ENCODE results near the gene RALGAPA2. TPM values are rescaled to one million over a fixed set of nuclear protein-coding genes. Genes with fewer than 3 reads are reported as not detected.

The RALGAPA2 gene
- total RNA-seq, 1 experiment from 2014 or later, result 10.8 TPM

DNA sequence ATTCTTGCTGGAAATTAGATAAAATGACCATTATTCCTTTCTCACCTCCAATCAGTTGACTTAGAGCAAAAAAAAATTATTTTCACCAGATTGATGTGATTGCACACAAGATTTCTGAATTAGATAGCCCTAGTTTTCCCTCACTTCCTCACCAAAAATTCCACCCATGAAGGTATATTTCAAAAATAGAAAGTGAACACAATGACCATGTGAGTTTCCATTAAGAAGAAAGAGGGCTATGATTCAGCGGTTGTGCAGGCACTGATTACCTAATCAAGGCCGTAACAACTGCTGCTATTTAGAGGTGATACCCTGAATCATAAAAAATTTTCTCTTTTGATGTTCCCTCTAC is 19.5 kb upstream of the RALGAPA2 start:
- Histone ChIP-seq H3K9me3 (ENCODE audit: control insufficient read depth in 1 of 2, insufficient read depth in 1 of 2, low read depth in 1 of 2, low read length in 2 of 2) (no peaks in the 10 kb centered on the region), H3K4me3 (replicated peaks in 1 of 2; ENCODE audit: low read depth in 1 of 2, low read length in 2 of 2) (no peak overlapping the region), H3K27me3 (ENCODE audit: insufficient read depth, low read length) (peaks cover 7% of the 10 kb centered on the region; the same call in 1 of the 2 replicates), H2AFZ (ENCODE audit: low read depth, low read length, poor library complexity, severe bottlenecking) (no peak overlapping the region), H3K79me2 (ENCODE audit: insufficient read depth, low read length) (no peaks in the 10 kb centered on the region), H3K4me1 (ENCODE audit: control insufficient read depth in 1 of 2, insufficient read depth in 2 of 2, low read length in 2 of 2) (no peaks in the 10 kb centered on the region), H4K20me1 (ENCODE audit: insufficient read depth) (no peaks in the 10 kb centered on the region), H3K36me3 (ENCODE audit: control insufficient read depth in 1 of 2, insufficient read depth in 2 of 2, low read length in 2 of 2) (no peaks in the 10 kb centered on the region), H3K9me2 (ENCODE audit: insufficient read depth) (no peaks in the 10 kb centered on the region), H3K9ac (ENCODE audit: low read length) (no peak overlapping the region), H3K4me2 (ENCODE audit: low read length) (no peak overlapping the region), H3K27ac (ENCODE audit: low read depth, low read length) (no peak overlapping the region)
- POLR2A ChIA-PET, result no interaction called here
- intact Hi-C loops (cut with micrococcal nuclease), result no loop called here
- DNase-seq (ENCODE audit: low read depth, low spot score), result no peak
- CTCF ChIA-PET, result no interaction called here
- ATAC-seq, result no peak
- TF ChIP-seq YY1 (IDR thresholded peaks at IDR 0.05; ENCODE audit: extremely low read depth, insufficient replicate concordance, low read depth, low read length) (no peak), ZNF274 (IDR thresholded peaks at IDR 0.05; ENCODE audit: low read depth, low read length) (no peak), SRF (IDR thresholded peaks at IDR 0.05; ENCODE audit: low read depth) (no peak), JUND (IDR thresholded peaks at IDR 0.05) (no peak), SP1 (IDR thresholded peaks at IDR 0.05; ENCODE audit: low read depth) (no peak), POLR2A (IDR thresholded peaks at IDR 0.05; ENCODE audit: borderline replicate concordance, extremely low read depth, insufficient read depth, insufficient read length) (no peak), EZH2 (IDR thresholded peaks at IDR 0.05) (no peak), FOSL1 (IDR thresholded peaks at IDR 0.05; ENCODE audit: low read depth) (no peak)
- TF ChIP-seq, protein P1, sequence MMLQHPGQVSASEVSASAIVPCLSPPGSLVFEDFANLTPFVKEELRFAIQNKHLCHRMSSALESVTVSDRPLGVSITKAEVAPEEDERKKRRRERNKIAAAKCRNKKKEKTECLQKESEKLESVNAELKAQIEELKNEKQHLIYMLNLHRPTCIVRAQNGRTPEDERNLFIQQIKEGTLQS (IDR thresholded peaks at IDR 0.05), result no peak
- BruUV-seq (replicated peaks), result no TSS peak
- RAD21 ChIA-PET (ENCODE audit: low non-redundant PET in 1 of 2, low total read pairs in 2 of 2, uncharacterized antibody in 2 of 2, unreplicated experiment in 2 of 2), result no interaction called here

DNA sequence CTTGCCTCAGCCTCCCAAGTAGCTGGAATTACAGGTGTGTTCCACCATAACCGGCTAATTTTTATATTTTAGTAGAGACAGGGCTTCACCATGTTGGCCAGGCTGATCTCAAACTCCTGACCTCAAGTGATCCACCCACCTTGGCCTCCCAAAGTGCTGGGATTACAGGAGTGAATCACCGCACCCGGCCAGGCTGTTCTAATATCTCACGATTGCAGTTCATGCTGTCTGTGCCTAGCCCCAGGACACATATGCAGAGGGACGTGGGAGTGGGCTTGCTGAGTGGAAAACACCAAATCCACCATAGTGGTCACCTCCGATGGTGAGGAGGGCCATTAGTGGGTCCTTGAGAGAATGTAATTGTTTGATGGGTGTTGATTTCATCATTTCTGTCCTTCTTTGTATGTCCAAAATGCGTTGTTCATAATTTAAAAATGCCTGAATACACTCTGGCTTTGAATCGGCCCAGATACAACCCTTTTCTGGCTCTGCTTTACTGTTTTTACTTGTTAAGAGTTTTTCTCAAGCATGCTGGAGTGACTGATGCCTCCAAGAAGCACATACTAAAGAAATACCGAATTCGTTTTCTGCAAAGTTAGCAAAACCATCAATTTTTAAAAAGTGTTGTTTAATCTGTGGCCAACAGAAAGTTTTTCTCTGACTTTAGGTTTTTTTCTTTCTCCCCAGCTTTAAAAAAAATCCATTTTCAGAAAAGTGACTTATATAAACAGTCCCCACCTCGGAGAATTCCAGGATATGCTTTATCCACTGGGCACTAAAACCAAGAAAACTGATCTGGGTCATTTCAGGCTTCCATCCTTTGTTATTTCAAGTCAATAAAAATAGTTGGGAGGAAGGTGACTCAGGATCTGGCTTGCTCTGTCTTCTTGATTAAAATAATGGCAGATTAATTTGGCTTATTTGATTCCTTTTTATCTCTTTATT is 18.8 kb upstream of the RALGAPA2 start:
- DNase-seq (ENCODE audit: low read depth, low spot score) (no peak), ATAC-seq (no peak)
- no peak overlapping the region for H3K9ac ChIP-seq (ENCODE audit: low read length)
- intact Hi-C loops (cut with micrococcal nuclease), result no loop called here
- no peak overlapping the region for H3K4me2 ChIP-seq (ENCODE audit: low read length)
- H3K9me2 ChIP-seq (ENCODE audit: insufficient read depth), result no peaks in the 10 kb centered on the region
- BruUV-seq (replicated peaks), result no TSS peak
- H3K9me3 ChIP-seq (ENCODE audit: control insufficient read depth in 1 of 2, insufficient read depth in 1 of 2, low read depth in 1 of 2, low read length in 2 of 2), result no peaks in the 10 kb centered on the region
- no peak overlapping the region for H2AFZ ChIP-seq (ENCODE audit: low read depth, low read length, poor library complexity, severe bottlenecking)
- H3K4me1 ChIP-seq (ENCODE audit: control insufficient read depth in 1 of 2, insufficient read depth in 2 of 2, low read length in 2 of 2), result no peaks in the 10 kb centered on the region
- no peaks in the 10 kb centered on the region for H4K20me1 ChIP-seq (ENCODE audit: insufficient read depth)
- H3K79me2 ChIP-seq (ENCODE audit: insufficient read depth, low read length), result no peaks in the 10 kb centered on the region
- CTCF ChIA-PET, result no interaction called here
- H3K36me3 ChIP-seq (ENCODE audit: control insufficient read depth in 1 of 2, insufficient read depth in 2 of 2, low read length in 2 of 2), result no peaks in the 10 kb centered on the region
- H3K4me3 ChIP-seq (replicated peaks in 1 of 2; ENCODE audit: low read depth in 1 of 2, low read length in 2 of 2), result no peak overlapping the region
- H3K27me3 ChIP-seq (ENCODE audit: insufficient read depth, low read length), result 0 out of 2 replicates have a peak, but pooled peaks cover under 1% of the 10 kb centered on the region
- H3K27ac ChIP-seq (ENCODE audit: low read depth, low read length), result no peak overlapping the region
- POLR2A ChIA-PET, result no interaction called here
- RAD21 ChIA-PET (ENCODE audit: low non-redundant PET in 1 of 2, low total read pairs in 2 of 2, uncharacterized antibody in 2 of 2, unreplicated experiment in 2 of 2), result no interaction called here
- TF ChIP-seq ZFX (IDR thresholded peaks at IDR 0.05), result no peak
- TF ChIP-seq, protein P2, sequence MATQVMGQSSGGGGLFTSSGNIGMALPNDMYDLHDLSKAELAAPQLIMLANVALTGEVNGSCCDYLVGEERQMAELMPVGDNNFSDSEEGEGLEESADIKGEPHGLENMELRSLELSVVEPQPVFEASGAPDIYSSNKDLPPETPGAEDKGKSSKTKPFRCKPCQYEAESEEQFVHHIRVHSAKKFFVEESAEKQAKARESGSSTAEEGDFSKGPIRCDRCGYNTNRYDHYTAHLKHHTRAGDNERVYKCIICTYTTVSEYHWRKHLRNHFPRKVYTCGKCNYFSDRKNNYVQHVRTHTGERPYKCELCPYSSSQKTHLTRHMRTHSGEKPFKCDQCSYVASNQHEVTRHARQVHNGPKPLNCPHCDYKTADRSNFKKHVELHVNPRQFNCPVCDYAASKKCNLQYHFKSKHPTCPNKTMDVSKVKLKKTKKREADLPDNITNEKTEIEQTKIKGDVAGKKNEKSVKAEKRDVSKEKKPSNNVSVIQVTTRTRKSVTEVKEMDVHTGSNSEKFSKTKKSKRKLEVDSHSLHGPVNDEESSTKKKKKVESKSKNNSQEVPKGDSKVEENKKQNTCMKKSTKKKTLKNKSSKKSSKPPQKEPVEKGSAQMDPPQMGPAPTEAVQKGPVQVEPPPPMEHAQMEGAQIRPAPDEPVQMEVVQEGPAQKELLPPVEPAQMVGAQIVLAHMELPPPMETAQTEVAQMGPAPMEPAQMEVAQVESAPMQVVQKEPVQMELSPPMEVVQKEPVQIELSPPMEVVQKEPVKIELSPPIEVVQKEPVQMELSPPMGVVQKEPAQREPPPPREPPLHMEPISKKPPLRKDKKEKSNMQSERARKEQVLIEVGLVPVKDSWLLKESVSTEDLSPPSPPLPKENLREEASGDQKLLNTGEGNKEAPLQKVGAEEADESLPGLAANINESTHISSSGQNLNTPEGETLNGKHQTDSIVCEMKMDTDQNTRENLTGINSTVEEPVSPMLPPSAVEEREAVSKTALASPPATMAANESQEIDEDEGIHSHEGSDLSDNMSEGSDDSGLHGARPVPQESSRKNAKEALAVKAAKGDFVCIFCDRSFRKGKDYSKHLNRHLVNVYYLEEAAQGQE (IDR thresholded peaks at IDR 0.05; ENCODE audit: low read depth), result no peak
- TF ChIP-seq SRF (IDR thresholded peaks at IDR 0.05; ENCODE audit: low read depth), result no peak
- no peak for TF ChIP-seq FOSL1 (IDR thresholded peaks at IDR 0.05; ENCODE audit: low read depth)
- no peak for TF ChIP-seq ELF1 (IDR thresholded peaks at IDR 0.05; ENCODE audit: borderline replicate concordance, low read depth)
- no peak for TF ChIP-seq CTCF (IDR thresholded peaks at IDR 0.05 in 2 of 3, conservative IDR thresholded peaks at IDR 0.05 in 1 of 3; ENCODE audit: borderline replicate concordance in 1 of 3, insufficient read depth in 1 of 3, low read depth in 2 of 3, low read length in 2 of 3)
- no peak for TF ChIP-seq ZNF274 (IDR thresholded peaks at IDR 0.05; ENCODE audit: low read depth, low read length)
- TF ChIP-seq JUND (IDR thresholded peaks at IDR 0.05), result no peak
- TF ChIP-seq TCF7L2 (IDR thresholded peaks at IDR 0.05; ENCODE audit: borderline replicate concordance, extremely low read depth, insufficient read depth, insufficient read length), result no peak

Data from HCT116 (cell line).